ENCODE data around the gene MRPL10.

Gene MRPL10

DNA sequence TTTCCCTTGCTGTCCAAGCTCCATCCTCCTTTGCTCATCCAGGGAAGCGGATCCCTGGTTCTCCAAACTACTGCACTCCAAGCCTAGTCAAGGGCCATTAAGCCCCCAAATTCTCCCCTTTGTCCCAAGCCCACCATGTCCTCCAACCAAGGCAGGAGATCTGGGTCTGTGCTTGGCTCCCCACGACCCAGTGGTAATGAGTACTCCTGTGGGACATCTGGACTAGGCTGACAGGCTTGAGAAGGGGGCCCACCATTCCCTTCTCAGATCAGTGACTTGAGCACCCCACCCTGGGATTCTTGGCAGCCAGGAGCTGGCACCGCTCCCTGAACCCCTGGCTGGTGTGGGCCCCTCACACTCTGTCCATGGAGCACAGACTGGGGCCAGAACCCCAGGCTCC lies 26.9 kb downstream of the MRPL10 start:
- no peak overlapping the region for H2BK12ac ChIP-seq (ENCODE audit: low read length)
- no peak for DNase-seq (ENCODE audit: low spot score)
- no CpG with 5 or more reads among the region's 3 CpGs for WGBS, 2 donors (ENCODE audit: extremely low coverage in 2 of 2, insufficient read length in 2 of 2, insufficient replicate concordance in 1 of 2)

DNA sequence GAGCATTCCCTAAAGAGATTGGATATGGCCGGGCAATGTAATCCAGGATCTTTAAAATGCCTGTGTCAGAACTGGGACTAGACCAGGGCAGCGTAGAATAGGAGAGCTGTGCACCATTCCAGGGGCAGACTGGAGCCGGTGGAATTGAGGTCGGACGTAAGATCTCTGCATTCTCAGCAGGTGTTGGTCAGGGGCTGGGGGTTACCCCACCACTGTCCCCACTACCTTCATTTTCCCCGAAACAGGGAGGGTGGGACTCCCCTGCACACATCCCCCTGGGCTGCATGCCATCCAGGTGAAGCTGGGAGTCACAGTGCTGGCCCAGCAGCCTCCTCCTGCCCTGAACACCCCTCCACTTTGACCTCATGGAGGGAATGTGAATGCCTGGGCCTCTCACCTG lies 27.6 kb downstream of the MRPL10 start:
- Histone ChIP-seq H2BK120ac (ENCODE audit: low read depth, low read length) (no peak overlapping the region), H2BK15ac (ENCODE audit: low read length) (no peak overlapping the region), H3K4ac (ENCODE audit: low read length) (no peak overlapping the region), H3K27me3 (ENCODE audit: control insufficient read depth in 3 of 3, insufficient read depth in 3 of 3, low read depth in 1 of 3, low read length in 3 of 3) (peaks cover 0 to 32% (median 5%) of the 10 kb centered on the region in 3 experiments), H3K9ac (ENCODE audit: low read depth, low read length, poor library complexity) (no peak overlapping the region), H3K79me1 (ENCODE audit: low read depth, low read length) (no peaks in the 10 kb centered on the region), H3K23ac (ENCODE audit: low read depth, low read length, poor library complexity) (no peak overlapping the region), H4K8ac (ENCODE audit: low read depth, low read length) (no peak overlapping the region), H2AFZ (ENCODE audit: low read length) (no peak overlapping the region), H3K9me3 (replicated peaks in 1 of 2; ENCODE audit: control insufficient read depth in 2 of 2, insufficient read depth in 1 of 2, low read depth in 1 of 2, low read length in 2 of 2) (no peaks in the 10 kb centered on the region), H3K4me3 (ENCODE audit: low read length in 2 of 2) (no peak overlapping the region), H3K18ac (ENCODE audit: low read length) (no peak overlapping the region), H3K14ac (ENCODE audit: low read length) (peak overlapping the region; percentile 56), H2BK5ac (ENCODE audit: low read length) (no peak overlapping the region), H2AK5ac (ENCODE audit: low read depth, low read length) (no peak overlapping the region), H3K27ac (replicated peaks; ENCODE audit: low read length) (no peak overlapping the region), H4K91ac (ENCODE audit: low read depth, low read length, poor library complexity) (no peak overlapping the region), H2BK12ac (ENCODE audit: low read length) (no peak overlapping the region), H3K4me2 (ENCODE audit: insufficient read depth, low read length, poor library complexity, severe bottlenecking) (no peak overlapping the region), H3K4me1 (ENCODE audit: control insufficient read depth in 2 of 2, insufficient read depth in 1 of 2, low read depth in 1 of 2, low read length in 2 of 2) (no peaks in the 10 kb centered on the region), H3K36me3 (replicated peaks in 1 of 2; ENCODE audit: control insufficient read depth in 2 of 2, insufficient read depth in 2 of 2, low read length in 2 of 2) (peaks cover 6 to 7% of the 10 kb centered on the region in 2 donors)
- no CpG with 5 or more reads among the region's 6 CpGs for WGBS, 2 donors (ENCODE audit: extremely low coverage in 2 of 2, insufficient read length in 2 of 2, insufficient replicate concordance in 1 of 2)
- DNase-seq (ENCODE audit: low spot score): no peak

More for the DNA sequence above, 26.9 kb downstream of the MRPL10 start:
- Histone ChIP-seq H3K27ac (replicated peaks; ENCODE audit: low read length) (no peak overlapping the region), H3K18ac (ENCODE audit: low read length) (no peak overlapping the region), H2BK15ac (ENCODE audit: low read length) (no peak overlapping the region), H2AFZ (ENCODE audit: low read length) (no peak overlapping the region), H3K4ac (ENCODE audit: low read length) (peak overlapping the region; percentile 84), H3K36me3 (replicated peaks in 1 of 2; ENCODE audit: control insufficient read depth in 2 of 2, insufficient read depth in 2 of 2, low read length in 2 of 2) (peaks cover 12 to 14% of the 10 kb centered on the region in 2 donors), H3K4me2 (ENCODE audit: insufficient read depth, low read length, poor library complexity, severe bottlenecking) (no peak overlapping the region), H2AK5ac (ENCODE audit: low read depth, low read length) (peak overlapping the region; percentile 63), H3K9me3 (replicated peaks in 1 of 2; ENCODE audit: control insufficient read depth in 2 of 2, insufficient read depth in 1 of 2, low read depth in 1 of 2, low read length in 2 of 2) (no peaks in the 10 kb centered on the region), H3K23ac (ENCODE audit: low read depth, low read length, poor library complexity) (no peak overlapping the region), H3K4me3 (ENCODE audit: low read length in 2 of 2) (no peak overlapping the region), H2BK5ac (ENCODE audit: low read length) (no peak overlapping the region), H3K27me3 (ENCODE audit: control insufficient read depth in 3 of 3, insufficient read depth in 3 of 3, low read depth in 1 of 3, low read length in 3 of 3) (peaks cover 0 to 32% (median 5%) of the 10 kb centered on the region in 3 experiments), H3K9ac (ENCODE audit: low read depth, low read length, poor library complexity) (peak overlapping the region; percentile 60), H4K8ac (ENCODE audit: low read depth, low read length) (no peak overlapping the region), H3K4me1 (ENCODE audit: control insufficient read depth in 2 of 2, insufficient read depth in 1 of 2, low read depth in 1 of 2, low read length in 2 of 2) (no peaks in the 10 kb centered on the region), H4K91ac (ENCODE audit: low read depth, low read length, poor library complexity) (no peak overlapping the region), H3K79me1 (ENCODE audit: low read depth, low read length) (no peaks in the 10 kb centered on the region), H3K14ac (ENCODE audit: low read length) (peak overlapping the region; percentile 82), H2BK120ac (ENCODE audit: low read depth, low read length) (no peak overlapping the region)

DNA sequence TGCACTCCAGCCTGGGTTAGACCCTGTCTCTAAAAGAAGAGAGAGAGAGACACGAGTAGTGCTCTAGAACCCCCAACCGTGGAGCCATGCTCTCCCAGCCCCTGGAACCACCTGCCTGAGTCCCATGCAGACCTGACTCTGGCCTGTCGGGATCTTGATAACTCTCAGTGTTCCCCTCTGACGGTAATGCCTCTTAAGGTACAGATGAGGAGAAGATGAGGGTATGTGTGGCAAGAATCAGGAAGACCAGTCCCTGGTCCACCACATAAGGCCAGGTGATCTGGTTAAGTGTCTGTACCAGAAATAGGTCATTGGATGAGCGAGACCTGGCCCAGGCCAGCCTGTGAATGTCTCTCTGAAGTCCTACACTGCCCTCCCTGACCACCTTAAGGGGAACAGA lies 28.1 kb downstream of the MRPL10 start:
- WGBS, 2 donors (ENCODE audit: extremely low coverage in 2 of 2, insufficient read length in 2 of 2, insufficient replicate concordance in 1 of 2): no CpG with 5 or more reads among the region's 5 CpGs
- no peak overlapping the region for H2BK12ac ChIP-seq (ENCODE audit: low read length)
- no peak overlapping the region for H2BK15ac ChIP-seq (ENCODE audit: low read length)
- no peak overlapping the region for H3K23ac ChIP-seq (ENCODE audit: low read depth, low read length, poor library complexity)
- no peak overlapping the region for H2AFZ ChIP-seq (ENCODE audit: low read length)
- no peak overlapping the region for H3K9ac ChIP-seq (ENCODE audit: low read depth, low read length, poor library complexity)
- H3K4ac ChIP-seq (ENCODE audit: low read length): no peak overlapping the region
- H2AK5ac ChIP-seq (ENCODE audit: low read depth, low read length): no peak overlapping the region
- no peaks in the 10 kb centered on the region for H3K79me1 ChIP-seq (ENCODE audit: low read depth, low read length)
- peaks cover 0 to 32% (median 5%) of the 10 kb centered on the region in 3 experiments for H3K27me3 ChIP-seq (ENCODE audit: control insufficient read depth in 3 of 3, insufficient read depth in 3 of 3, low read depth in 1 of 3, low read length in 3 of 3)
- no peak overlapping the region for H2BK120ac ChIP-seq (ENCODE audit: low read depth, low read length)
- no peak overlapping the region for H3K4me3 ChIP-seq (ENCODE audit: low read length in 2 of 2)
- no peak overlapping the region for H3K27ac ChIP-seq (replicated peaks; ENCODE audit: low read length)
- no peak overlapping the region for H4K91ac ChIP-seq (ENCODE audit: low read depth, low read length, poor library complexity)
- H3K18ac ChIP-seq (ENCODE audit: low read length): no peak overlapping the region
- no peak for DNase-seq (ENCODE audit: low spot score)
- no peak overlapping the region for H3K14ac ChIP-seq (ENCODE audit: low read length)
- no peak overlapping the region for H3K4me2 ChIP-seq (ENCODE audit: insufficient read depth, low read length, poor library complexity, severe bottlenecking)
- no peaks in the 10 kb centered on the region for H3K9me3 ChIP-seq (replicated peaks in 1 of 2; ENCODE audit: control insufficient read depth in 2 of 2, insufficient read depth in 1 of 2, low read depth in 1 of 2, low read length in 2 of 2)
- no peaks in the 10 kb centered on the region for H3K4me1 ChIP-seq (ENCODE audit: control insufficient read depth in 2 of 2, insufficient read depth in 1 of 2, low read depth in 1 of 2, low read length in 2 of 2)
- H3K36me3 ChIP-seq (replicated peaks in 1 of 2; ENCODE audit: control insufficient read depth in 2 of 2, insufficient read depth in 2 of 2, low read length in 2 of 2): peaks cover 1 to 2% of the 10 kb centered on the region in 2 donors
- H2BK5ac ChIP-seq (ENCODE audit: low read length): no peak overlapping the region
- no peak overlapping the region for H4K8ac ChIP-seq (ENCODE audit: low read depth, low read length)

DNA sequence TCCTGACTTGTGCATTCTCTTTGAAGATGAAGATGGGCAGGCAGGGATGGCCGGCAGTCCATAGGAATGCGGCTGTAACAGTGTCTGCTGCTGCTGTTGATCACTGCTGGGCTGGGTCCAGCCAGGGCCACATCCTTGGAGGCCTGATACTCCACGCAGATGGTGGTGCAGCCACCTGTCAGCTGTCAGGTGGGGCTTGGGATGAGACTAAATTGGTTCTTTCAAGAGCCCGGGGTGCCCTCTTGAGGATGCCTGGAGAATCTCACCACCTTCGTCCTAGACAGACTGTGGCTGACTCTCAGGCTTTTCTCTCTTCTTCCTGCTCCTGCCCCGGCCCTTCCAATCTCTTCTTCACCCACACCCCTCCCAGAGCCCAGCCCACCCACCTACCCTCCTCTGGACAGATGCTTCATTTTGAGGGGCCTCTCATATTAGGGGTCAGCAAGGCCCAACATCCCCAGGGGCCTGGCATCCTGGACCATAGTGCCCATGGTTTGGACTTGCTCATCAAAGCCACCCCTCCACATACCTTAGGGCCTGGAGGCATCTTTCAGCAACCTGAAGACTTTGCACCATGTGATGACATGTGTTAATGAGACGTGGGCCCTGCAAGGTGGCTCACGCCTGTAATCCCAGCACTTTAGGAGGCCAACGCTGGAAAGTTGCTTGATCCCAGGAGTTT lies 28.9 kb downstream of the MRPL10 start:
- H2BK5ac ChIP-seq (ENCODE audit: low read length): no peak overlapping the region
- no peak overlapping the region for H3K18ac ChIP-seq (ENCODE audit: low read length)
- H3K4me2 ChIP-seq (ENCODE audit: insufficient read depth, low read length, poor library complexity, severe bottlenecking): no peak overlapping the region
- H3K79me1 ChIP-seq (ENCODE audit: low read depth, low read length): no peaks in the 10 kb centered on the region
- no peak overlapping the region for H4K91ac ChIP-seq (ENCODE audit: low read depth, low read length, poor library complexity)
- no peak overlapping the region for H3K9ac ChIP-seq (ENCODE audit: low read depth, low read length, poor library complexity)
- H3K27ac ChIP-seq (replicated peaks; ENCODE audit: low read length): no peak overlapping the region
- no peak overlapping the region for H3K4ac ChIP-seq (ENCODE audit: low read length)
- H4K8ac ChIP-seq (ENCODE audit: low read depth, low read length): no peak overlapping the region
- no peaks in the 10 kb centered on the region for H3K4me1 ChIP-seq (ENCODE audit: control insufficient read depth in 2 of 2, insufficient read depth in 1 of 2, low read depth in 1 of 2, low read length in 2 of 2)
- H3K9me3 ChIP-seq (replicated peaks in 1 of 2; ENCODE audit: control insufficient read depth in 2 of 2, insufficient read depth in 1 of 2, low read depth in 1 of 2, low read length in 2 of 2): no peaks in the 10 kb centered on the region
- no CpG with 5 or more reads among the region's 9 CpGs for WGBS, 2 donors (ENCODE audit: extremely low coverage in 2 of 2, insufficient read length in 2 of 2, insufficient replicate concordance in 1 of 2)
- DNase-seq (ENCODE audit: low spot score): no peak
- no peak overlapping the region for H2BK12ac ChIP-seq (ENCODE audit: low read length)
- H3K14ac ChIP-seq (ENCODE audit: low read length): no peak overlapping the region
- H3K36me3 ChIP-seq (replicated peaks in 1 of 2; ENCODE audit: control insufficient read depth in 2 of 2, insufficient read depth in 2 of 2, low read length in 2 of 2): peaks cover 0 to 2% of the 10 kb centered on the region in 2 donors
- H3K23ac ChIP-seq (ENCODE audit: low read depth, low read length, poor library complexity): no peak overlapping the region
- H2AK5ac ChIP-seq (ENCODE audit: low read depth, low read length): no peak overlapping the region
- no peak overlapping the region for H3K4me3 ChIP-seq (ENCODE audit: low read length in 2 of 2)
- H2AFZ ChIP-seq (ENCODE audit: low read length): no peak overlapping the region
- no peak overlapping the region for H2BK120ac ChIP-seq (ENCODE audit: low read depth, low read length)
- no peak overlapping the region for H2BK15ac ChIP-seq (ENCODE audit: low read length)
- H3K27me3 ChIP-seq (ENCODE audit: control insufficient read depth in 3 of 3, insufficient read depth in 3 of 3, low read depth in 1 of 3, low read length in 3 of 3): peaks cover 0 to 35% (median 5%) of the 10 kb centered on the region in 3 experiments

Measured in neuronal stem cell (in vitro differentiated cells).